MG63 (cell line): Measurements from ENCODE around the gene SGTB. TPM values are rescaled to one million over a fixed set of nuclear protein-coding genes. Genes with fewer than 3 reads are reported as not detected.
"Not testable (repeated sequence)": the region's sequence is repeated elsewhere in the genome, so short reads cannot be mapped to it uniquely, and the experiment has no call there.

Experiments
- DNase-seq: peaks from one replicate; pipeline ENCODE4 v3.0.0-alpha.2; 2020
- H3K27me3 ChIP-seq: fragments of 250-450 bp; sonication (Bioruptor Pico); 2 replicates; pipeline ENCODE4 v1.5.1; 2020; ENCODE audit warnings: mild to moderate bottlenecking, moderate library complexity
- H3K36me3 ChIP-seq: fragments of 250-450 bp; sonication (Bioruptor Pico); 2 replicates; pipeline ENCODE4 v1.5.1; 2020; ENCODE audit warnings: mild to moderate bottlenecking, moderate library complexity
- H3K4me3 ChIP-seq: fragments of 250-450 bp; sonication (Bioruptor Pico); 2 replicates; pipeline ENCODE4 v1.5.1; 2020; ENCODE audit warnings: mild to moderate bottlenecking, moderate library complexity
- H3K9me3 ChIP-seq: fragments of 250-450 bp; sonication (Bioruptor Pico); 2 replicates; pipeline ENCODE4 v1.5.1; 2020; ENCODE audit warnings: mild to moderate bottlenecking, moderate library complexity
- total RNA-seq: library from RNA; depleted of rRNA; stranded (reverse); fragments of >200 nt; shearing (Covaris generic); gene quantifications from 2 replicates; pipeline ENCODE4 v1.2.3, GENCODE V29; 2014; ENCODE audit warnings: low replicate concordance

The SGTB gene
- total RNA-seq, 1 experiment from 2014 or later: 11.3 TPM

DNA sequence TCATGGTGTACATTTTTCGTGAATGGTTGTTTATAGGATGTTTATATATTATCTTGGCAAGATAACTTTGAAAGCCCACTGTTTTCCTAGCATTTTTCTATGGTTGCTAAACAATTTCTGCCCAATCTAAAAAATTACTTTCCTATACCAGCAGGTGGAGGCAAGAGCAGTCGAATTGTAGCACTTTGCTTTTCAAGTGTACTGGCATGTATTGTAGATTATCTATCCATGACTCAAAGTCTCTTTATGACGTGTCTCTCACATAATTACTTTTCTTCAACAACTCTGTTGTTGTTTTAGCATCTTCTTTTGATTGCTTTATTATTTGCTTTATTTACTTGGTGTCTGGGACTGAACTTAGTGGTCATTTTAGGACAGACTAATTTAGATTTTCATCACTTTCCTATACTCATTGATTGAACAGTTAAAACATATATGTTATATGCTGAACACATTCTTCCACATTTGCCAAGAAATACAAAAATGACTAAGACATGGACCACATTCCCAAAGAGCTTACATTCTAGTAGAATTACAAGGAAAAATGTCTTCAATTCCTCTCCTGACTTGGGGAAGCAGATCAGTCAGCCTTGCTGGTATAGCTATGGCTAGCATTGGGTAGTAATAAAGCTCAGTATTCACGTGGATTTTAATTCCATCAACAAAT, 20.8 kb upstream of the SGTB start:
- Histone ChIP-seq H3K9me3 (peaks cover 5% of the 10 kb centered on the region; the same call in 1 of the 2 replicates), H3K36me3 (no peaks in the 10 kb centered on the region; the same call in 1 of the 2 replicates), H3K4me3 (no peak overlapping the region), H3K27me3 (no peaks in the 10 kb centered on the region)
- DNase-seq: peak; percentile 31

DNA sequence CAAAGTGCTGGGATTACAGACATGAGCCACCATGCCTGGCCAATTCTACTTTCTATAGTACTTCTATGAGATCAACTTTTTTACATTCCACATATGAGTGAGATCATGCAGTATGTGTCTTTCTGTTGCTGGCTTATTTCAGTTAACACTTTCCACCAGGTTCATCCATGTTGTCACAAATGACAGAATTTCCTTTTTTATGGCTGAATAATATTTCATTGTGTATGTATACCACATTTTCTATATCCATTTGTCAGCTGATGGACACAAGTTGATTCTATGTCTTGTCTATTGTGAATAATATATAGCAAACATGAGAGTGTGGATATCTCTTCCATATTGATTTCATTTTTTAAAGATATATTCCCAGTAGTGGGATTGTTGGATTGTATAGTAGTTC, 17.3 kb upstream of the SGTB start:
- DNase-seq: no peak
- Histone ChIP-seq H3K36me3 (no peaks in the 10 kb centered on the region; the same call in 1 of the 2 replicates), H3K27me3 (no peaks in the 10 kb centered on the region), H3K9me3 (no peaks in the 10 kb centered on the region), H3K4me3 (no peak overlapping the region)

DNA sequence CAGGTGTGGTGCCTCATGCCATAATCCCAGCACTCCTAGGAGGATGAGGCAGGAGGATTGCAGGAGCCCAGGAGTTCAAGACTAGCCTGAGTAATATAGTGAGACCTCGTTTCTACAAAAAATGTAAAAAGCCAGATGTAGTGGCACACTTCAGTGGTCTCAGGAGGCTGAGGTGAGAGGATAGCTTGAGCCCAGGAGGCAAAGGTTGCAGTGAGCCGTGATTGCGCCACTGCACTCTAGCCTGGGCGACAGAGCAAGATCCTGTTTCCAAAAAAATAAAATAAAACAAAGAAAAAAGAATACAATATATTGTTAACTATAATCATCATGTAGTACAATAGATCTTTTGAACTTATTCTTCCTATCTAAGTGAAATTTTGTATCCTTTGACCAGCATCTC, 16.4 kb upstream of the SGTB start:
- H3K9me3 ChIP-seq: no peaks in the 10 kb centered on the region
- DNase-seq: no peak
- H3K27me3 ChIP-seq: no peaks in the 10 kb centered on the region

DNA sequence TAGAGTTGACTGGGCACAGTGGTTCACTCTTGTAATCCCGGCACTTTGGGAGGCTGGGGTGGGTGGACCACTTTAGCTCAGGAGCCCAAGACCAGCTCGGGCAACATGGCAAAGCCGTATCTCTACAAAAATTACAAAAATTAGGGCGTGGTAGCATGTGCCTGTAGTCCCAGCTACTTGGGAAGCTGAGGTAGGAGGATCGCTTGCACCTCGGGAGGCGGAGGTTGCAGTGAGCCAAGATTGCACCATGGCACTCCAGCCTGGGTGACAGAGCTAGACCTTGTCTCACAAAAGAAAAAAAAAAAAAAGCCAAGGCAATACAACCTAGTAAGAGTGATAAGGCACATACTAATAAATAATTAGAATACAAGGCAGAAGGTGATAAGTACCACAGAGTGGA, 15.9 kb upstream of the SGTB start:
- H3K36me3 ChIP-seq: no peaks in the 10 kb centered on the region
- DNase-seq: no peak
- no peaks in the 10 kb centered on the region for H3K27me3 ChIP-seq
- no peak overlapping the region for H3K4me3 ChIP-seq
- H3K9me3 ChIP-seq: no peaks in the 10 kb centered on the region

More for the DNA sequence above, 16.4 kb upstream of the SGTB start:
- Histone ChIP-seq H3K4me3 (no peak overlapping the region), H3K36me3 (no peaks in the 10 kb centered on the region; the same call in 1 of the 2 replicates)

DNA sequence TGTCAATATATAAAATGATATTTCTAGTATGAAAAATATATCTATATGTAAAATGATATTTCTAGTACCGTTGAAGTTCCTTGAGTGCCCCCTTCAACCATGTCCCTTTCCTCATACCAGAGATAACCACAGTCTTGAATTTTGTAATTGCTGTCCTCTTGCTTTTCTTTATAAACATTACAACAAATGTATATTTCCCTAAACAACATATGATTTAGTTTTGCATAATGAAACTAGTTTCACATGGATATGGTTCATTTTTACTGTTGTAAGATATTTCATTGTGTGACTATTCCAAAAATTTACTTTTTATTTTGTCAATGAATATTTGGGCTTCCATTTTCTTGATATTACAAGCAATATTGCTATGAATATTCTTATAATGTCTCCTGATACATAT, 14.1 kb upstream of the SGTB start:
- Histone ChIP-seq H3K36me3 (peaks cover 8% of the 10 kb centered on the region), H3K4me3 (no peak overlapping the region), H3K9me3 (no peaks in the 10 kb centered on the region), H3K27me3 (no peaks in the 10 kb centered on the region)
- no peak for DNase-seq

DNA sequence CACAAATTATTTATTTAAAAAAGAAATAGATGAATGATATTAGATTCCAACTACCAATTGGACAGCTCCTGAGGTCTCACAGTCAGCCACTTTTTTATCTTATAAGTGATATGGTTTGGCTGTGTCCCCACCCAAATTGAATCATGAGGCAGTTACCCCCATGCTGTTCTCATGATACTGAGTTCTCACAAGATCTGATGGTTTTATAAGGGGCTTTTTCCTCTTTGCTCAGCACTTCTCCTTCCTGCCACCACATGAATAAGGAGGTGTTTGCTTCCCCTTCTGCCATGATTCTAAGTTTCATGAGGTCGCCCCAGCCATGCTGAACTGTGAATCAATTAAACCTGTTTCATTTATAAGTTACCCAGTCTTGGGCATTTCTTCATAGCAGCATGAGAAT, 13.0 kb upstream of the SGTB start:
- peaks cover 13% of the 10 kb centered on the region for H3K36me3 ChIP-seq
- no peak for DNase-seq
- no peaks in the 10 kb centered on the region for H3K27me3 ChIP-seq
- no peaks in the 10 kb centered on the region for H3K9me3 ChIP-seq
- no peak overlapping the region for H3K4me3 ChIP-seq

DNA sequence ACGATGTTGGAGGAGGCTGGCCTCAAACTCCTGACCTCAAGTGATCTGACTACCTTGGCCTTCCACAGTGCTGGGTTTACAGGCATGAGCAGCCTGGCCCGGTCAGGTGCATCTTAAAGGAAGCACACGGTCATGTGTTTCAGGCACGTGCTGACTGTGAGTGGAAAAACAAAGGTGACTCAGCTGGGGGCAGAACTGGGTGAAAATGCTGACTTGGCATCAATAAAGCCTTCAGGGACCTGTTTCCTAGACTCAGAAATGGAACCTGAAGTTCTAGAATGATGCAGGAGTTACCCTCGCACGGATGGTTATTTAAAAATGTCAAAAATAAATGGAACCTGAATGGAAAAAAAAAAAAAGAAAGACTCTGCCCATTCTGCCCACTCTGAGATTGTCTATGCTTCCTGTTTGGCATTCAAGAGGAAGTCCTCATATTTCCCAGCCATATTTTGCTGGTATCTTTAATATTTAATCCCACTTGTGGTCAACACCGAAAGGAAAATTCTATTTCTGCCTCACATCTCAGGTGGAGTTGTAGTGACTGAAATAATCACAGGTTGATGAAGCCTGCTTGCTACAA, 12.4 kb upstream of the SGTB start:
- H3K27me3 ChIP-seq, H3K4me3 ChIP-seq, H3K9me3 ChIP-seq, DNase-seq: not testable (repeated sequence)
- H3K36me3 ChIP-seq: peaks cover 15% of the 10 kb centered on the region

DNA sequence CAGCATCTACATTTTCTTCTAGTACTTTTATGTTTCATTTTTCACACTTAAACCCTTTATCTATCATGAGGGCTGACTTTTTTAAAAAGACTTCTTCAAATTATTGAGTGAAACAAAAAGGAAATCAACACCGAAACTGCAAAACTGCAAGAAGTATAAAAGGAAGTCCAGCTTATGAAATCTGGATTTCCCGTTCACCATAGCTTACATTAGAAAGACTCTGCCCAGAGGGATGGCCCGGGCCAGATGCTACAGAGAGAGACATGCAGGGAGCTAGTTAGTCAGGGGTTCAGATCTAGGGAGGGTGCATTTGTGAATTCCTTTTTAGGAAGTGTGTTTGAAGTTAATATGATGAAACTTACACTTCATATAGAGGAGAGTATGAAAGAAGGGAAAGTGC, 10.1 kb upstream of the SGTB start:
- H3K36me3 ChIP-seq: peaks cover 15% of the 10 kb centered on the region
- H3K4me3 ChIP-seq, H3K27me3 ChIP-seq, DNase-seq, H3K9me3 ChIP-seq: not testable (repeated sequence)

DNA sequence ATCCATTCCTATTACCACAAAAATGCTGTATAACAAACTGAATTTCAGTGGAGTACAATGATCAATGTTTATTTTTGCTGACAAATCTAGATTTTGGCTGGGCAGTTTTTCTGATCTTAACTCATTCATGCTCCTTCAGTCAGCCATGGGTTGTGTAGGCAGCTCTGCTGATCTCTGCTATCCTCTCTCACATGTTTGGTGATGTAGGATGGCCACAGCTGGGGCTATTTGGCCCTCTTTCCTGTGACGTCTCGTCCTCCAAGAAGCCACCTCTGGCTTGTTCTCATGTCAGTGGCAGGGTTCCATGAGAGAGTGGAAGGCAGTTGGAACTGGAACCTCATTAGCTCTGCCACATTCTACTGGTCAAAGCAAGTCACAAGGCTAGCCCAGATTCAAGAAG, 9.0 kb upstream of the SGTB start:
- Histone ChIP-seq H3K36me3 (peaks cover 18% of the 10 kb centered on the region), H3K4me3 (no peak overlapping the region), H3K27me3 (no peaks in the 10 kb centered on the region), H3K9me3 (no peaks in the 10 kb centered on the region)
- peak; percentile 55 for DNase-seq

DNA sequence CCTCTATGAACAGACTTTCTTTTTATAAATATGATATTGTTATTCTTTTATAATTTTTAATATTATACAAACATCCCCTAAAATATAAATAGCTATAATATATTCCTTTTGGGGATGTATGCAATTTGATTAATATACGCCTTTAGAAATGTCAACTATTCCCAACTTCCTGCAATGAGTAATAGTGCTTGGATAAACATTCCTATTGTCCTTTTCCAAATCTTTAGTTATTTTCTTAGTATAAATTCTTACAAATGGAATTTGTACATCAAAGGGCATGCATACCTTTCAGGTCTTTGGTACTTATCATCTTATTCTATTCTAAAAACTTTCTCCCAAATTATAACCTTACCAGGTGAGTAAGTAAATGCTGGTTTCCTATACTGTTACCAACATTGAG, 6.3 kb upstream of the SGTB start:
- no peaks in the 10 kb centered on the region for H3K27me3 ChIP-seq
- no peak overlapping the region for H3K4me3 ChIP-seq
- peaks cover 31% of the 10 kb centered on the region for H3K36me3 ChIP-seq
- H3K9me3 ChIP-seq: no peaks in the 10 kb centered on the region
- no peak for DNase-seq

DNA sequence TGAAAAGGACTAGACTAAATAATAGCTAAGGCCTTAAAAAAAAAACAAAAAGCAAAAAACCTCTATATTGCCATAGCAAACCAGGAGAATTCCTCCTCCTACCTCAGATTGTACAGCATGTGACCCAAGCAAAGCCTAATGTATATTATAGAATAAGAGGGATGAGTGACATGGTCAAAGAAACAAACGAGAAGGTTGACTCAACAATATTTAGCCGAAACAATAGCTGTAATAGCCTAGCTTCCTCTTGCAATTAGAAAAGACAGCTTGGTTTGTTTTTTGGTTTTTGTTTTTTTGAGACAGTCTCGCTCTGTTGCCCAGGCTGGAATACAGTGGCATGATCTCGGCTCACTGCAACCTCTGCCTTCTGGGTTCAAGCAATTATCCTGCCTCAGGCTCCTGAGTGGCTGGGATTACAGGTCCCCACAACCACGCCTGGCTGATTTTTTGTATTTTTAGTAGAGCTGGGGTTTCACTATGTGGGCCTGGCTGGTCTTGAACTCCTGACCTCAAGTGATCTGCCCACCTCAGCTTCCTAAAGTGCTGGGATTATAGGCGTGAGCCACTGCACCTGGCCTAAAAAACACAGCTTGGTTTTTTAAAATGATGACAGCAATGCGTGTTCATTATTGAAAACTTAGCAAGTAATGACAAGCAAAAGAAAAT, 5.7 kb upstream of the SGTB start:
- Histone ChIP-seq H3K27me3 (no peaks in the 10 kb centered on the region), H3K4me3 (no peak overlapping the region), H3K9me3 (no peaks in the 10 kb centered on the region), H3K36me3 (peaks cover 31% of the 10 kb centered on the region)
- DNase-seq: no peak

DNA sequence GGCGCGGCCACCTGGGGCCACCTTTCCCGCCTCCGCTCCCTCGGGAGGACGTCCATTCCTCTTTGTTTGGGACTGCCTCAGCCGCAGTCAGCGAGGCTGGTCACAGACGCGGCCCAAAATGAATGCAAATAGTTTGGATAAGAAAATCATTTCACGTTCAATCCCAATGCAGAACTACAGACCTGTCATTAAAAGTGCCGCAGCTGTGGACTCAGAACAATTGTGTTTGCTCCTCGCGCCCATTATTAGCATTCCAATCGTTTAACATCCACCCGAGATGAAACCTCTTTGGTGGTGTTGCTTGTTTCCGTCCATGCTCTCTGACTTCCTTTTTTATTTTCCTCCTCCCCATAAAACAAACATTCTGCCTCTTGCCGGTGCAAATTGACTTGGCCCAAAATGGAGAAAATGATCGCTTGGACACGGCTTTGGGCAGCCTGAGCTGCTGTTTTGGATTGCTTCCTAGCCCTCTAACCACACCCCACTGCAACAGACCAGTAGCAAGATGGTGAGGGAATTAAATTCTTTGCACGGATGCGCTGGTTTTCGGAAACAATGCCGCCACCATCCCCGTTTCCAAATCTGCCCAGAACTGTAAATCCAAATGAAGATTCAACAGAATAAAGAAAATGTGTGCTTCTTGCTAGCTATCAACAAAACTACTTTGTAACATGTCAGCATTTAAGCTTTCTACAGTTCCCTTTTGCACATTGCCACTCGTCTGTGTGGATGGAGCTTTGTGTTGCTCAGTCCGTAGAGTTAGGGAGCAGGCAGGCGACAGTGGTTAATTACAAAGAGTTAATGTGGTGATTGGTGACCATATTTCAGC, 880 bp upstream of the SGTB start:
- Histone ChIP-seq H3K27me3 (no peaks in the 10 kb centered on the region), H3K4me3 (peak overlapping the region; percentile 98), H3K36me3 (peaks cover 35% of the 10 kb centered on the region), H3K9me3 (no peaks in the 10 kb centered on the region)
- peak; percentile 75 for DNase-seq

DNA sequence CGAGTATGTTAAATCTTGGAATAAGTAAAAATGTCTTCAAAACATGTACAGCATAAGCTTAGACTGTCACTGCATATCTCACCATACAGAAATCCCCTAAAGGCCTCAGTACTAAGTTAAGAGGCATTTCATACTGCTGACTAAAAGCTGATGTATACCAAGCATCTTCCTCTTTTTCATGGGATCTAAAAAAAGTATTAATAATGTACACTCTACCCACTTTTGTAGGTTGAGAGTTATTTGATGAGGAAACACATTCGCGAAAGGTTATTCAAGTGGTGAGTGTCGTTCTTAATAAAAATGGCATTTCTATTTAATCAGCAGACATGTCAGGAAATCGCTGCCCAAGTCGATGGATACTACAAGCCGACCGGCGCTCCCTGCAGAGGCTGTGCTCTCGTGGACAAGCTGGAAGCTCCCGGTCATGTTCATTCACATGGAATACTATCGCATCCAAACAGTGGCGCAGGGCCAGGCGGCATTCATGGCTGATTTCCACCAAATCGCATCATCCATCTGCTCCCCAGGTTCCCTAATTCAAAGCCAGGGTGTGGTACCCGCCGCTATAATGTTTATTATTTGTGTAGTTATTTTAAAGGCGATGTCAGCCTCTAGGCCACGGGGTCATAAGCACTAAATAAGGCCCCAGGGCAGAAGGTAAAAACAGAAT, 724 bp downstream of the SGTB start:
- Histone ChIP-seq H3K36me3 (peaks cover 42% of the 10 kb centered on the region), H3K4me3 (peak overlapping the region; percentile 98), H3K27me3 (no peaks in the 10 kb centered on the region), H3K9me3 (no peaks in the 10 kb centered on the region)
- DNase-seq: peak; percentile 82

DNA sequence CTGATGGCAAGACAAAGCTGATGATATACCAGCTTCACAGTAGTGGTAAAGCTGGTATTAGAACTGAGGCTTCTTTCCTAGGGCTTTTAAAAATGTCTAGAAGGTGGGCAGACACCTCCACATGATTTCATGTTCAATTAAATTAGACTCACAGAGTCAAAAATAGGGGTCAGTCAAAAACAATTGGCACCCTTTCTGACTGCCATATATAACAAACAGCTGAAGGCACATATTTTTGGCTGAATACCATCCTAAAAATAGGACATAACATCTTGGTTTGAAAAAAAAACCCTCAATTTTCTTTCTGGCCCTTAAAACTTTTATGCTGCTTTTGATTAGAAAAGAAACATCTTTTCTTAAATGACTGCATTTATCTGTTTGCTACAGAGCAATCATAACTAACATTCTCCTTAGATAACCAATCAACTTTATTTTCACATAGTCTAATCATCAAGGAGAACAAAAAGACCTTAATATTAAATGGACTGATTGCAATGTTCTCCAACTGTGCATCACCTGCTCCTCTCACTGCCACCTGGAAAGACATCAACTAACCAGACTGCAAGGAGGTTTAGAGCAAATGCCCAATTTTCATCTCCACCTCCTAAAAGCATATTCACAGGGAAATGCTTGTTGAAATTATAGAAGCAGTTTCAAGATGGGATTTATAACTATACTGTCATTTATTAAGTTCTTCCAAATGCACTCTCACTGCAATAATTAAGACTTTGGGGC, 3.2 kb downstream of the SGTB start:
- no peak overlapping the region for H3K4me3 ChIP-seq
- no peak for DNase-seq
- H3K27me3 ChIP-seq: no peaks in the 10 kb centered on the region
- peaks cover 54% of the 10 kb centered on the region for H3K36me3 ChIP-seq
- H3K9me3 ChIP-seq: no peaks in the 10 kb centered on the region

DNA sequence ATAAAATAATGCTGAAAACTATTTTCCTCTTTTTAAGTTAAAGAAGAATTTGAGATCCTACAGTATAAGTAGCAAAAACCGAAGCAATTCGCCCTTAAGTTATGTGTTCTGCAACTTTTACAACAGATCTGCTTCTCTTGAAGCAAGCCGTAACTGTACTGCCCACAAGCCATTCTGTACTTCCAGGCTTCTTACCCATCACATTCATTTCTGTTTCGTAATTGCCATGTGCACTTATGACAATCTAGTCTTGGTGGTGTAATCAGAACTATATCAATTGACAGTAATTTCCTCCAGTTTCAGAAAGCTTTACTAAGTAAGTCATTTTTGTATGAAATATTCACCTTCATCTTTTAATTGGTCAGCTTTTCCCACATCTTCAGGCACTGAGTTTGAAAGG, 13.8 kb downstream of the SGTB start:
- Histone ChIP-seq H3K4me3 (no peak overlapping the region), H3K27me3 (no peaks in the 10 kb centered on the region), H3K9me3 (no peaks in the 10 kb centered on the region), H3K36me3 (peaks cover 36% of the 10 kb centered on the region)
- DNase-seq: no peak

DNA sequence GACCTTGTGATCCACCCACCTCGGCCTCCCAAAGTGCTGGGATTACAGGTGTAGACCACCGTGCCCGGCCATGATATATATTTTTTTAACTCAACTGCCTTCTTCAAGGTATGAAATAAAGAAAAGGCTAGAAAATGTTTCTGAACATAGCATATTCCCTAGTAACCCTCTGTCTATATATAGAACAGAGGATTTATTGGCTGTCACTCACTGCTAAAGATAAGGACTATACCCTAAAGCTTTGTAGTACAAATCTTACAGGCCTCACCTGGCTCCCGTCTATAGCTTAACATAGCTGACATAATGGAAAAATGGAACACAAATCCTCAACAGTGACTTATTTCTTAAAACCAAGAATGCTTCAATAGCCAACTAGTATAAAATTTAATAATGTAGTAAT, 14.2 kb downstream of the SGTB start:
- H3K4me3 ChIP-seq: no peak overlapping the region
- H3K36me3 ChIP-seq: peaks cover 41% of the 10 kb centered on the region
- H3K27me3 ChIP-seq: no peaks in the 10 kb centered on the region
- H3K9me3 ChIP-seq: no peaks in the 10 kb centered on the region
- no peak for DNase-seq
